ENCODE measurements around the gene CABLES1.

The CABLES1 gene

DNA sequence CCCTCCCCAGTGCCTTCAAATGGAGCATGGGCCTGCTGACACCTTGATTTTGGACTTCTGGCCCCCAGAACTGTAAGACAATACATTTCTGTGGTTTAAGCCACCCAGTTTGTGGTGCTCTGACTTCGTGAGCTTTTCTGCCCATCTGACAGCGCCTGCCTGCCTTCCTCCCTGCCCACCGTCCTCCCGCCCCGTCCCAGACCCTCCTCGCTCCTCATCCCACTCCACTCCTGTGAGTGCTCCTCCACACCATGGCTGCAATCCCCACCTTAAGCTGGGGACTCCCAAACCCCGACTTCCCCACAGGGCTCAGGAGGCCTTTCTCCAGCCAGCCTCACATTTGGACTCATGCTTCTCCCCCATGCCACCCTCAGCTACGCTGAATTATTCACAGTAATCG, 70.7 kb downstream of the CABLES1 start:
- Histone ChIP-seq H3K9me2 (ENCODE audit: low read depth, low read length) (no peaks in the 10 kb centered on the region), H3K4me1 (ENCODE audit: insufficient read depth, low read length, severe bottlenecking) (peaks cover 30% of the 10 kb centered on the region), H3K4me3 (ENCODE audit: low read depth, low read length, poor library complexity, severe bottlenecking) (no peak overlapping the region), H3K4me2 (ENCODE audit: low read length) (no peak overlapping the region), H3F3A (ENCODE audit: insufficient read depth, low read length) (no peaks in the 10 kb centered on the region), H3K27ac (ENCODE audit: low read depth, low read length, poor library complexity, severe bottlenecking) (no peak overlapping the region), H3K36me3 (ENCODE audit: insufficient read depth, low read length) (no peaks in the 10 kb centered on the region), H3K79me2 (ENCODE audit: insufficient read depth, low read length) (no peaks in the 10 kb centered on the region), H3K9ac (ENCODE audit: low read length) (no peak overlapping the region), H2AFZ (ENCODE audit: low read length) (no peak overlapping the region), H4K20me1 (ENCODE audit: insufficient read depth, low read length) (no peaks in the 10 kb centered on the region), H3K9me3 (ENCODE audit: low read length) (peaks cover 4% of the 10 kb centered on the region; the same call in 1 of the 2 replicates), H3K27me3 (ENCODE audit: insufficient read depth, low read length) (peaks cover 3% of the 10 kb centered on the region; the same call in 1 of the 2 replicates)
- TF ChIP-seq EZH2 (IDR thresholded peaks at IDR 0.05; ENCODE audit: borderline replicate concordance, low read length): no peak
- TF ChIP-seq, protein P1, sequence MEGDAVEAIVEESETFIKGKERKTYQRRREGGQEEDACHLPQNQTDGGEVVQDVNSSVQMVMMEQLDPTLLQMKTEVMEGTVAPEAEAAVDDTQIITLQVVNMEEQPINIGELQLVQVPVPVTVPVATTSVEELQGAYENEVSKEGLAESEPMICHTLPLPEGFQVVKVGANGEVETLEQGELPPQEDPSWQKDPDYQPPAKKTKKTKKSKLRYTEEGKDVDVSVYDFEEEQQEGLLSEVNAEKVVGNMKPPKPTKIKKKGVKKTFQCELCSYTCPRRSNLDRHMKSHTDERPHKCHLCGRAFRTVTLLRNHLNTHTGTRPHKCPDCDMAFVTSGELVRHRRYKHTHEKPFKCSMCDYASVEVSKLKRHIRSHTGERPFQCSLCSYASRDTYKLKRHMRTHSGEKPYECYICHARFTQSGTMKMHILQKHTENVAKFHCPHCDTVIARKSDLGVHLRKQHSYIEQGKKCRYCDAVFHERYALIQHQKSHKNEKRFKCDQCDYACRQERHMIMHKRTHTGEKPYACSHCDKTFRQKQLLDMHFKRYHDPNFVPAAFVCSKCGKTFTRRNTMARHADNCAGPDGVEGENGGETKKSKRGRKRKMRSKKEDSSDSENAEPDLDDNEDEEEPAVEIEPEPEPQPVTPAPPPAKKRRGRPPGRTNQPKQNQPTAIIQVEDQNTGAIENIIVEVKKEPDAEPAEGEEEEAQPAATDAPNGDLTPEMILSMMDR (IDR thresholded peaks at IDR 0.05; ENCODE audit: low read length): no peak

DNA sequence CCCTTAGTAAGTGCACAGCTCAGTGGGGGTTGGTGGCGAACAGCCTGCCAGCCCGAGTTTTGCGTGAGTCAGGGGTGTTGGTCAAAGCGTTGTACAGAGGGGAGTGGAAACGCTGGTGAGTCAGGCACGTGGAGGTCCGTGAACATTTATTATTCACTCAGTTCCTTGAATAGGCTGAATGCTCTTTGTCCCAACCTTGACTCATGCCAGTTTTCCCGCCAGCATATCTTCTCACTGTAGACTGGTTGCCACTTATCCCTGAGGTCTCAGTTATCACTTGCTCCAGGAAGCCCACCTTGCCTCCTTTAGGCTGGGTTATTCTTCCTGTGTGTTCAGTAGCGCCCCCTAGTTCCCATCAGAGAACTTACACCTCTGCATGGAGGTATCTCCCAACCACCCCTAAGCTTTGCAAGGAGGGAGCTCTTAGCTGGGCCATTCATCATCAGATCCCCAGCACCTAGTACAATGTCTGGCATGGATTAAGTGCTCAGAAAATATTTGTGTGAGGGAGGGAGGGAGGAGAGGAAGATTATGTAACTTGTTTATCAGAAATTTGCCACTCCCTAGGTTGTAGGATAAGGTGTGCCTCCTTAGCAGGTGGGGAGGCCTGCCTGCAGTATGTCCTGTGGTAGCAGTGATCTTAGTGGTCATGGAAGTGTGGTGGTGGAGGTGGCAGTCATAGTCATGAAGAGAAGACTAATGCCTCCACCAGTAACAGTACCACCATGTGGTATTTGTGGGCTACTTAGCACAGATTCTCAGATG, 72.1 kb downstream of the CABLES1 start:
- Histone ChIP-seq H3K9ac (ENCODE audit: low read length) (no peak overlapping the region), H3K27ac (ENCODE audit: low read depth, low read length, poor library complexity, severe bottlenecking) (no peak overlapping the region), H3F3A (ENCODE audit: insufficient read depth, low read length) (no peaks in the 10 kb centered on the region), H3K9me2 (ENCODE audit: low read depth, low read length) (no peaks in the 10 kb centered on the region), H3K4me1 (ENCODE audit: insufficient read depth, low read length, severe bottlenecking) (peaks cover 30% of the 10 kb centered on the region), H3K36me3 (ENCODE audit: insufficient read depth, low read length) (no peaks in the 10 kb centered on the region), H3K27me3 (ENCODE audit: insufficient read depth, low read length) (peaks cover 3% of the 10 kb centered on the region; the same call in 1 of the 2 replicates), H4K20me1 (ENCODE audit: insufficient read depth, low read length) (no peaks in the 10 kb centered on the region), H3K79me2 (ENCODE audit: insufficient read depth, low read length) (no peaks in the 10 kb centered on the region), H3K4me3 (ENCODE audit: low read depth, low read length, poor library complexity, severe bottlenecking) (no peak overlapping the region), H2AFZ (ENCODE audit: low read length) (no peak overlapping the region), H3K4me2 (ENCODE audit: low read length) (no peak overlapping the region), H3K9me3 (ENCODE audit: low read length) (peaks cover 4% of the 10 kb centered on the region; the same call in 1 of the 2 replicates)
- TF ChIP-seq EZH2 (IDR thresholded peaks at IDR 0.05; ENCODE audit: borderline replicate concordance, low read length): no peak
- TF ChIP-seq, protein P1 (IDR thresholded peaks at IDR 0.05; ENCODE audit: low read length): peak; percentile 71

DNA sequence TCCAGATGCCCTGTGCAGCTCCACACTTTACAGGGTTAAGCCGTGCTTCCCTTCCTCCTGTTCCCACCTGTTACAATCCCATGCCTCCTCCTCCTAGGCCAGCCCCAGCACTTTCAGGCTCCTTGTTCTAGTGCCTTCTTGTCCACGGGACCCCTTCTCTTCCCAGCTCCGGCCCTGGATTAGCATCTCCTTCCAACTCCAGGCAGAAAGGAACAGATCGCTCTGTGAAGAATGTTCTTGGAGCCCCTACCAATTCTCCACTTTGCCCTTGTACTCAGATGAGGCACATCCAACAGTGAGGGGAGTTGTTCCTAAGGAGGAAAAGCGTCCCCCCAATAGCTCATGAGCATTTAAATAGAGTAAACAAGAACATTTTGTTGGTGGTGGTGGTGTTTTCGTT, 72.7 kb downstream of the CABLES1 start:
- peaks cover 4% of the 10 kb centered on the region; the same call in 1 of the 2 replicates for H3K9me3 ChIP-seq (ENCODE audit: low read length)
- no peak overlapping the region for H3K4me3 ChIP-seq (ENCODE audit: low read depth, low read length, poor library complexity, severe bottlenecking)
- H3K79me2 ChIP-seq (ENCODE audit: insufficient read depth, low read length): no peaks in the 10 kb centered on the region
- H3K36me3 ChIP-seq (ENCODE audit: insufficient read depth, low read length): no peaks in the 10 kb centered on the region
- H3K4me2 ChIP-seq (ENCODE audit: low read length): no peak overlapping the region
- peaks cover 3% of the 10 kb centered on the region; the same call in 1 of the 2 replicates for H3K27me3 ChIP-seq (ENCODE audit: insufficient read depth, low read length)
- H3F3A ChIP-seq (ENCODE audit: insufficient read depth, low read length): no peaks in the 10 kb centered on the region
- no peak overlapping the region for H3K9ac ChIP-seq (ENCODE audit: low read length)
- no peak overlapping the region for H2AFZ ChIP-seq (ENCODE audit: low read length)
- H3K4me1 ChIP-seq (ENCODE audit: insufficient read depth, low read length, severe bottlenecking): peaks cover 28% of the 10 kb centered on the region
- TF ChIP-seq, protein P1 (IDR thresholded peaks at IDR 0.05; ENCODE audit: low read length): no peak
- TF ChIP-seq EZH2 (IDR thresholded peaks at IDR 0.05; ENCODE audit: borderline replicate concordance, low read length): no peak
- H4K20me1 ChIP-seq (ENCODE audit: insufficient read depth, low read length): no peaks in the 10 kb centered on the region
- H3K27ac ChIP-seq (ENCODE audit: low read depth, low read length, poor library complexity, severe bottlenecking): no peak overlapping the region
- H3K9me2 ChIP-seq (ENCODE audit: low read depth, low read length): no peaks in the 10 kb centered on the region

Measured in OCI-LY1 (cell line).